HepG2 (cell line): ENCODE results near the gene ASXL1. TPM values are rescaled to one million over a fixed set of nuclear protein-coding genes. Genes with fewer than 3 reads are reported as not detected.

Experiments used
- AFF4 ChIP-seq: sonication (generic); formaldehyde crosslinking; IDR thresholded peaks from 2 replicates; pipeline ENCODE4 v1.4.0; 2020; ENCODE audit warnings: missing genetic modification reagents
- GMEB2 ChIP-seq: IDR thresholded peaks from 2 replicates; pipeline ENCODE4 v1.6.1; 2016; ENCODE audit warnings: missing biosample characterization, missing genetic modification reagents, low read depth
- MYNN ChIP-seq: sonication (generic); formaldehyde crosslinking; IDR thresholded peaks from 2 replicates; pipeline ENCODE4 v1.4.0; 2020; ENCODE audit warnings: mild to moderate bottlenecking, low read depth, missing genetic modification reagents
- NFKBIZ ChIP-seq: IDR thresholded peaks from 2 replicates; pipeline ENCODE4 v1.6.1; 2018; ENCODE audit warnings: missing genetic modification reagents, missing compliant biosample characterization
- NFYB ChIP-seq: sonication (generic); formaldehyde crosslinking; IDR thresholded peaks from 2 replicates; pipeline ENCODE4 v1.4.0; 2020; ENCODE audit warnings: missing genetic modification reagents
- PAX8 ChIP-seq: sonication (generic); formaldehyde crosslinking; IDR thresholded peaks from 2 replicates; pipeline ENCODE4 v1.8.0; 2022; ENCODE audit warnings: mild to moderate bottlenecking, missing genetic modification reagents, borderline replicate concordance
- PAXIP1 ChIP-seq: sonication (generic); formaldehyde crosslinking; conservative IDR thresholded peaks from 2 replicates; pipeline ENCODE4 v1.4.0; 2020; ENCODE audit warnings: mild to moderate bottlenecking, missing genetic modification reagents, moderate library complexity
- SAFB2 ChIP-seq: sonication (generic); formaldehyde crosslinking; IDR thresholded peaks from 2 replicates; pipeline ENCODE4 v1.5.1; 2020; ENCODE audit warnings: missing genetic modification reagents, low read depth, mild to moderate bottlenecking, borderline replicate concordance
- SPEN ChIP-seq: sonication (generic); formaldehyde crosslinking; IDR thresholded peaks from 2 replicates; pipeline ENCODE4 v1.5.1; 2020; ENCODE audit warnings: low read depth, mild to moderate bottlenecking, missing genetic modification reagents
- SRSF1 ChIP-seq: fragments of 200-400 bp; formaldehyde crosslinking; optimal IDR thresholded peaks from 2 replicates; pipeline ENCODE3; 2017; ENCODE audit warnings: mild to moderate bottlenecking, low read depth, low read length, moderate library complexity
- ZFP1 ChIP-seq: IDR thresholded peaks from 2 replicates; pipeline ENCODE4 v1.6.1; 2016
- ZNF20 ChIP-seq: sonication (generic); formaldehyde crosslinking; IDR thresholded peaks from 2 replicates; pipeline ENCODE4 v1.4.0; 2020; ENCODE audit warnings: mild to moderate bottlenecking, moderate library complexity, missing genetic modification reagents
- ZNF282 ChIP-seq: fragments of 450-650 bp; IDR thresholded peaks from 2 replicates; pipeline ENCODE4 v1.6.1; 2018; ENCODE audit not compliant: partially characterized antibody
- ZNF597 ChIP-seq: sonication (generic); formaldehyde crosslinking; IDR thresholded peaks from 2 replicates; pipeline ENCODE4 v1.5.0; 2020; ENCODE audit warnings: missing genetic modification reagents
- ZNF619 ChIP-seq: sonication (generic); formaldehyde crosslinking; IDR thresholded peaks from 2 replicates; pipeline ENCODE4 v1.4.0; 2020; ENCODE audit warnings: mild to moderate bottlenecking, missing genetic modification reagents
- ZNF678 ChIP-seq: sonication (generic); formaldehyde crosslinking; IDR thresholded peaks from 2 replicates; pipeline ENCODE4 v1.4.0; 2020; ENCODE audit warnings: mild to moderate bottlenecking, missing genetic modification reagents
- ZNF878 ChIP-seq: sonication (generic); formaldehyde crosslinking; IDR thresholded peaks from 2 replicates; pipeline ENCODE4 v1.8.1; 2023; ENCODE audit warnings: mild to moderate bottlenecking, missing genetic modification reagents, moderate library complexity
- ZUFSP ChIP-seq: sonication (generic); formaldehyde crosslinking; IDR thresholded peaks from 2 replicates; pipeline ENCODE4 v1.9.0; 2021; ENCODE audit warnings: missing genetic modification reagents, mild to moderate bottlenecking, borderline replicate concordance
- polyA plus RNA-seq, 8 experiments: library from polyadenylated mRNA; depleted of rRNA in 3 of 8; stranded (reverse) in 7 of 8; unstranded in 1 of 8; fragments of >200 nt; fragmentation: Illumina TruSeq in 4 of 8; extraction: Trizol in 4 of 8; gene quantifications; 2 replicates each; pipeline versions ENCODE4 v1.2.1 to v1.2.3, GENCODE V29; 2011 to 2016; ENCODE audit warnings: low read depth in 4 of 8, missing spikeins in 1 of 8, mixed read lengths in 1 of 8; ENCODE audit not compliant: insufficient read depth in 1 of 8
- total RNA-seq, 5 experiments: library from RNA; depleted of rRNA; stranded (reverse); fragments of >200 nt; fragmentation: Illumina TruSeq; extraction: Trizol; gene quantifications; 2 replicates each; pipeline ENCODE4 v1.2.3, GENCODE V29; 2016; ENCODE audit warnings: low read depth in 1 of 5

Gene ASXL1
- total and polyA plus RNA-seq, 2 of the 13 experiments (the other 11 are each of a cell fraction or from before 2014, with no cell fraction given): 62.1 to 74.8 TPM

GRCh38 chr20:32344835-32345506 is 13.2 kb upstream of the ASXL1 start (continued):
- TF ChIP-seq GMEB2 (CRISPR knock-in tag) (no peak), ZNF597 (no peak), ZNF878 (CRISPR knock-in tag) (no peak), SRSF1 (no peak), ZNF282 (no peak), ZNF678 (CRISPR knock-in tag) (no peak), SPEN (CRISPR knock-in tag) (no peak), ZFP1 (CRISPR knock-in tag) (no peak), MYNN (CRISPR knock-in tag) (no peak), ZNF20 (CRISPR knock-in tag) (no peak), AFF4 (no peak), PAX8 (no peak), NFKBIZ (CRISPR knock-in tag) (0 out of 2 replicates have a peak, but pooled peaks have one; percentile 28), PAXIP1 (peak; percentile 60), ZNF619 (CRISPR knock-in tag) (peak; percentile 24; the same call in 1 of the 2 replicates), ZUFSP (CRISPR knock-in tag) (no peak), NFYB (no peak), SAFB2 (CRISPR knock-in tag) (no peak)
